ENCODE data around the gene PDE6D. TPM values are rescaled to one million over a fixed set of nuclear protein-coding genes. Genes with fewer than 3 reads are reported as not detected.

PDE6D gene
- total and polyA plus RNA-seq, 2 of the 13 experiments (the other 11 are each of a cell fraction or from before 2014, with no cell fraction given) = 14.1 to 23.2 TPM

GRCh38 chr2:231810905-231811304 is 29.8 kb upstream of the PDE6D start:
- intact Hi-C loops (cut with micrococcal nuclease; ENCODE audit: unreplicated experiment) = no loop called here

GRCh38 chr2:231807020-231807419 is 25.9 kb upstream of the PDE6D start:
- FAIRE-seq (no peak), DNase-seq (ENCODE audit: low spot score) (no peak), ATAC-seq (no peak)
- no TSS peak for BruUV-seq (replicated peaks)
- H3K36me3 ChIP-seq (replicated peaks in 1 of 2; ENCODE audit: control insufficient read depth in 1 of 2, insufficient read depth in 2 of 2, low read length in 2 of 2) = peaks cover 24 to 80% of the 10 kb centered on the region in 2 experiments
- CTCF ChIA-PET (ENCODE audit: low intra/inter-chr PET ratio, low total read pairs) = no interaction called here
- intact Hi-C loops (cut with micrococcal nuclease; ENCODE audit: unreplicated experiment) = no loop called here
- POLR2A ChIA-PET = interaction anchor here (0.6 kb wide), 1 partner anchor 9 kb away, joined by 4 read pairs; no protein-coding TSS in a partner anchor
- H4K20me1 ChIP-seq (ENCODE audit: insufficient read depth, low read length) = peaks cover 2% of the 10 kb centered on the region; the same call in 1 of the 2 replicates
- no peak overlapping the region for H3K4me2 ChIP-seq (ENCODE audit: low read depth, low read length)
- 0 out of 2 replicates have a peak, but pooled peaks cover 5% of the 10 kb centered on the region for H3K4me1 ChIP-seq (ENCODE audit: insufficient read depth, low read length)
- 88% methylated on average over 2 of the region's 2 CpGs for WGBS (ENCODE audit: low lambda C conversion rate)
- in situ Hi-C loops (cut with HindIII; ENCODE audit: extremely low pct_ligation_motif_present, low pct_unique_long_range_greater_than_20kb) = no loop called here
- H3K9ac ChIP-seq (ENCODE audit: insufficient read depth, low read depth, low read length) = no peak overlapping the region
- peaks cover 5% of the 10 kb centered on the region for H3K79me2 ChIP-seq (ENCODE audit: insufficient read depth, low read length)
- H3K4me3 ChIP-seq (replicated peaks in 1 of 3; ENCODE audit: insufficient read depth in 1 of 3, low read depth in 2 of 3, low read length in 3 of 3) = no peak overlapping the region
- H3K9me3 ChIP-seq (ENCODE audit: low read length) = no peaks in the 10 kb centered on the region
- H3K27ac ChIP-seq (ENCODE audit: extremely low read length, insufficient read depth, low read length) = no peak overlapping the region
- no peak overlapping the region for H2AFZ ChIP-seq (ENCODE audit: low read length)
- H3K27me3 ChIP-seq (ENCODE audit: control insufficient read depth in 1 of 2, insufficient read depth in 2 of 2, low read length in 2 of 2) = no peaks in the 10 kb centered on the region
- no peak for TF ChIP-seq SIN3A (IDR thresholded peaks at IDR 0.05; ENCODE audit: borderline replicate concordance, low read depth, low read length)
- TF ChIP-seq ZNF839 (CRISPR knock-in tag; IDR thresholded peaks at IDR 0.05; ENCODE audit: borderline replicate concordance) = no peak
- TF ChIP-seq ZNF224 (CRISPR knock-in tag; IDR thresholded peaks at IDR 0.05) = no peak
- no peak for TF ChIP-seq TEAD3 (CRISPR knock-in tag; optimal IDR thresholded peaks at IDR 0.05; ENCODE audit: borderline replicate concordance)
- no peak for TF ChIP-seq ZNF180 (CRISPR knock-in tag; IDR thresholded peaks at IDR 0.05; ENCODE audit: borderline replicate concordance, low read depth)
- no peak for TF ChIP-seq BATF2 (CRISPR knock-in tag; IDR thresholded peaks at IDR 0.05)
- TF ChIP-seq, protein P1, sequence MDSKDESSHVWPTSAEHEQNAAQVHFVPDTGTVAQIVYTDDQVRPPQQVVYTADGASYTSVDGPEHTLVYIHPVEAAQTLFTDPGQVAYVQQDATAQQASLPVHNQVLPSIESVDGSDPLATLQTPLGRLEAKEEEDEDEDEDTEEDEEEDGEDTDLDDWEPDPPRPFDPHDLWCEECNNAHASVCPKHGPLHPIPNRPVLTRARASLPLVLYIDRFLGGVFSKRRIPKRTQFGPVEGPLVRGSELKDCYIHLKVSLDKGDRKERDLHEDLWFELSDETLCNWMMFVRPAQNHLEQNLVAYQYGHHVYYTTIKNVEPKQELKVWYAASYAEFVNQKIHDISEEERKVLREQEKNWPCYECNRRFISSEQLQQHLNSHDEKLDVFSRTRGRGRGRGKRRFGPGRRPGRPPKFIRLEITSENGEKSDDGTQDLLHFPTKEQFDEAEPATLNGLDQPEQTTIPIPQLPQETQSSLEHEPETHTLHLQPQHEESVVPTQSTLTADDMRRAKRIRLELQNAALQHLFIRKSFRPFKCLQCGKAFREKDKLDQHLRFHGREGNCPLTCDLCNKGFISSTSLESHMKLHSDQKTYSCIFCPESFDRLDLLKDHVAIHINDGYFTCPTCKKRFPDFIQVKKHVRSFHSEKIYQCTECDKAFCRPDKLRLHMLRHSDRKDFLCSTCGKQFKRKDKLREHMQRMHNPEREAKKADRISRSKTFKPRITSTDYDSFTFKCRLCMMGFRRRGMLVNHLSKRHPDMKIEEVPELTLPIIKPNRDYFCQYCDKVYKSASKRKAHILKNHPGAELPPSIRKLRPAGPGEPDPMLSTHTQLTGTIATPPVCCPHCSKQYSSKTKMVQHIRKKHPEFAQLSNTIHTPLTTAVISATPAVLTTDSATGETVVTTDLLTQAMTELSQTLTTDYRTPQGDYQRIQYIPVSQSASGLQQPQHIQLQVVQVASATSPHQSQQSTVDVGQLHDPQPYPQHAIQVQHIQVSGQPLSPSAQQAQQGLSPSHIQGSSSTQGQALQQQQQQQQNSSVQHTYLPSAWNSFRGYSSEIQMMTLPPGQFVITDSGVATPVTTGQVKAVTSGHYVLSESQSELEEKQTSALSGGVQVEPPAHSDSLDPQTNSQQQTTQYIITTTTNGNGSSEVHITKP (CRISPR knock-in tag; IDR thresholded peaks at IDR 0.05; ENCODE audit: low read depth) = no peak

More at GRCh38 chr2:231810905-231811304, 29.8 kb upstream of the PDE6D start:
- no peak overlapping the region for H2AFZ ChIP-seq (ENCODE audit: low read length)
- in situ Hi-C loops (cut with HindIII; ENCODE audit: extremely low pct_ligation_motif_present, low pct_unique_long_range_greater_than_20kb) = loop anchor here (10.0 kb wide), 1 partner anchor 54 kb away; no protein-coding TSS in a partner anchor
- CTCF ChIA-PET (ENCODE audit: low intra/inter-chr PET ratio, low total read pairs) = no interaction called here
- ATAC-seq (no peak), DNase-seq (ENCODE audit: low spot score) (no peak), FAIRE-seq (no peak)
- peaks cover 13 to 55% of the 10 kb centered on the region in 2 experiments for H3K36me3 ChIP-seq (replicated peaks in 1 of 2; ENCODE audit: control insufficient read depth in 1 of 2, insufficient read depth in 2 of 2, low read length in 2 of 2)
- H3K9me3 ChIP-seq (ENCODE audit: low read length) = no peaks in the 10 kb centered on the region
- no TSS peak for BruUV-seq (replicated peaks)
- H3K27ac ChIP-seq (ENCODE audit: extremely low read length, insufficient read depth, low read length) = no peak overlapping the region
- POLR2A ChIA-PET = no interaction called here
- H3K4me2 ChIP-seq (ENCODE audit: low read depth, low read length) = no peak overlapping the region
- peaks cover under 1% of the 10 kb centered on the region for H3K79me2 ChIP-seq (ENCODE audit: insufficient read depth, low read length)
- H3K4me1 ChIP-seq (ENCODE audit: insufficient read depth, low read length) = 0 out of 2 replicates have a peak, but pooled peaks cover 3% of the 10 kb centered on the region
- H3K4me3 ChIP-seq (replicated peaks in 1 of 3; ENCODE audit: insufficient read depth in 1 of 3, low read depth in 2 of 3, low read length in 3 of 3) = no peak overlapping the region
- H3K27me3 ChIP-seq (ENCODE audit: control insufficient read depth in 1 of 2, insufficient read depth in 2 of 2, low read length in 2 of 2) = no peaks in the 10 kb centered on the region
- H4K20me1 ChIP-seq (ENCODE audit: insufficient read depth, low read length) = peaks cover under 1% of the 10 kb centered on the region; the same call in 1 of the 2 replicates
- TF ChIP-seq ZSCAN31 (CRISPR knock-in tag; IDR thresholded peaks at IDR 0.05; ENCODE audit: low read depth) = no peak
- TF ChIP-seq RFXANK (CRISPR knock-in tag; IDR thresholded peaks at IDR 0.05) = no peak
- no peak for TF ChIP-seq HMG20A (CRISPR knock-in tag; IDR thresholded peaks at IDR 0.05; ENCODE audit: borderline replicate concordance)
- TF ChIP-seq POLR2G (IDR thresholded peaks at IDR 0.05; ENCODE audit: low read depth, low read length) = no peak; the same call in 1 of the 2 replicates
- no peak for TF ChIP-seq TRIM22 (IDR thresholded peaks at IDR 0.05)
- no peak for TF ChIP-seq TRIM24 (CRISPR knock-in tag; IDR thresholded peaks at IDR 0.05)
- TF ChIP-seq TBL1XR1 (IDR thresholded peaks at IDR 0.05; ENCODE audit: borderline replicate concordance, low read length, partially characterized antibody) = no peak
- no peak for TF ChIP-seq ZNF746 (CRISPR knock-in tag; IDR thresholded peaks at IDR 0.05)
- no peak overlapping the region for H3K9ac ChIP-seq (ENCODE audit: insufficient read depth, low read depth, low read length)
